Midbrain (tissue), 1 donor: ENCODE measurements around the gene MLXIP.

Experiments
- DNase-seq: peaks from one replicate; lab custom pipeline; 2025; lab: John Stamatoyannopoulos, UW

The MLXIP gene

GRCh38 chr12:122187466-122187865, 108.9 kb downstream of the MLXIP start:
- DNase-seq = no peak

- no peak for DNase-seq
These were observed 111.3 kb downstream of the MLXIP start for GRCh38 chr12:122189626-122190475.

GRCh38 chr12:122190842-122191668, 112.5 kb downstream of the MLXIP start:
- DNase-seq = no peak

GRCh38 chr12:122192441-122192840, 113.9 kb downstream of the MLXIP start:
- DNase-seq = no peak

- no peak for DNase-seq
These were observed 116.2 kb downstream of the MLXIP start for GRCh38 chr12:122194804-122195203.

- no peak for DNase-seq
These were observed 116.8 kb downstream of the MLXIP start for GRCh38 chr12:122195405-122195804.
